HG02981 (cell line): ENCODE results near the gene ALDH8A1.

Source experiments
- ATAC-seq: cut with Tn5 transposase; IDR thresholded peaks from one replicate; pipeline ENCODE4 v1.9.1; 2021; ENCODE audit warnings: mild to moderate bottlenecking, moderate library complexity; ENCODE audit not compliant: unreplicated experiment

Gene ALDH8A1

GRCh38 chr6:134873500-134874388, 76.2 kb downstream of the ALDH8A1 start:
- ATAC-seq, result no peak

DNA sequence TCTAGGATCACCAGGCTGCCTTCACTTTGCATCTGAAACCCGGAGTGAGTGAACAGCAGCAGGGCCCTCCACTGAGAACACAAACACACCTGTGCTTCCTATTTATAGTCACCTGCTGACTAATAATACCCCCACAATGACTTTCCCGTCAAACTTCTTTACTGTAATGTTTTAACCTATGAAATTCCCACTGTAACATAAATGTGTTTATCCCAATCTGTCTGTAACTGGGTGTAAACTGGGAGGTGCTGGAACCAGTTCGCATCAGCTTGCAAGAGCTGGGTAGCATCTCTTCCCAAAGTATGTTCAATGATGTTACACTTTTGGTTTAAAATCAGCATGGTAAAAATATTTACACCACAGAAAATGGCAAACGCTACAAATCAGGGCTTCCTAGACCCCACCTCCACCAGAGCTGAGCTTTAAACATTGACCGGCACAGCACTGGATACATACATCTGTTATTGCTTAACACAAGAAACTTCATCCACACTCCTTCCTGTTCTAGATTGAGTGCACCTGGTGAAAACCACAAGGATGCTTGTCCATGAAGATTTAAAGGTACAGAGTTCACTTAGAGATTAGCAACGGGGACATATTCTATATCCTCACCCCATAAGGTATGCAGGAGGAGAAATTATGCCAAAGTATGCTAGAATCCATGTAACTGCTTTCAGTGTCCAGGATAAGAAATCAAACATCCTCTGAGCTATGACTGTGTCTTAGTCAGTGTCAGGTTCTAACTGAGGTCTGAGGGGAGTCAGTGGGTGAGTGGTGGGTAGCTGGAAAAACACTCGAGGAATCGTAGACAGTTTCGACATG, 79.0 kb downstream of the ALDH8A1 start:
- peak; percentile 92 for ATAC-seq

DNA sequence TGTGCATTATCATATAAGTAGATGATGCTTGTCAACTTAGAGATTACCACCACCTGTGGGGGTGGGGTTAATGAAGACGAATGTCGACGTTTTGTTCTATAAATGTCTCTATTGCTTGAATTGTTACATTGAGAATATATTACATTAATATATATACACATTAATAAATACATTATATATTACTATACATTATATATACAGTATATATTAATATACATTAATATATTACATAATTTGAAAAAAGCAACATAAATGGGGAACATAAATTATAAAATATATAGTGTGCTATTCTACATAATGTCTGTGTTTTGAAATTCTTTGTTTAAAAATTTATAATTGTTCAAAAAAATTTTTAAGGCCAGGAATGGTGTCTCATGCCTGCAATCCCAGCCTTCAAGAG, 81.1 kb downstream of the ALDH8A1 start:
- ATAC-seq, result no peak
